Mesenchymal stem cell (in vitro differentiated cells and primary cell): ENCODE data around the gene GPBP1.
"Not testable (repeated sequence)": the region's sequence is repeated elsewhere in the genome, so short reads cannot be mapped to it uniquely, and the experiment has no call there.

Experiments
- DNase-seq: peaks from one replicate; pipeline ENCODE4 v3.0.0-alpha.2; 2013
- H2AFZ ChIP-seq: one replicate; pipeline ENCODE4 v1.6.1; 2013; ENCODE audit warnings: low read depth, mild to moderate bottlenecking, control low read depth, inconsistent platforms, low read length, moderate library complexity
- H2AK5ac ChIP-seq: 2 replicates; pipeline ENCODE4 v1.6.1; 2013; ENCODE audit warnings: low read length, moderate library complexity, mild to moderate bottlenecking, inconsistent platforms; ENCODE audit not compliant: severe bottlenecking
- H2BK120ac ChIP-seq: one replicate; pipeline ENCODE4 v1.6.1; 2013; ENCODE audit warnings: low read depth, mild to moderate bottlenecking, inconsistent platforms, low read length, moderate library complexity
- H2BK12ac ChIP-seq, 2 experiments: one replicate each; pipeline ENCODE4 v1.6.1; 2013; ENCODE audit warnings: inconsistent platforms in 2 of 2, low read length in 2 of 2, mild to moderate bottlenecking in 2 of 2, moderate library complexity in 2 of 2, control low read depth in 1 of 2
- H2BK15ac ChIP-seq: one replicate; pipeline ENCODE4 v1.6.1; 2013; ENCODE audit warnings: mild to moderate bottlenecking, low read depth, inconsistent platforms; ENCODE audit not compliant: poor library complexity, severe bottlenecking
- H2BK5ac ChIP-seq: 2 replicates; pipeline ENCODE4 v1.6.1; 2013; ENCODE audit warnings: low read depth, mild to moderate bottlenecking, low read length, control low read depth, inconsistent platforms; ENCODE audit not compliant: poor library complexity, severe bottlenecking
- H3K14ac ChIP-seq, 2 experiments: one replicate each; pipeline ENCODE4 v1.6.1; 2013; ENCODE audit warnings: inconsistent platforms in 2 of 2, low read length in 2 of 2, control low read depth in 1 of 2, mild to moderate bottlenecking in 1 of 2, moderate library complexity in 1 of 2
- H3K18ac ChIP-seq, 2 experiments: one replicate each; pipeline ENCODE4 v1.6.1; 2013; ENCODE audit warnings: inconsistent platforms in 2 of 2, low read length in 2 of 2, control low read depth in 1 of 2, low read depth in 1 of 2, mild to moderate bottlenecking in 1 of 2
- H3K23ac ChIP-seq, 2 experiments: one replicate each; pipeline ENCODE4 v1.6.1; 2013; ENCODE audit warnings: inconsistent platforms in 2 of 2, low read length in 2 of 2, mild to moderate bottlenecking in 2 of 2, moderate library complexity in 2 of 2, control low read depth in 1 of 2
- H3K27ac ChIP-seq: 2 replicates; pipeline ENCODE4 v1.5.1; 2013; ENCODE audit warnings: mild to moderate bottlenecking, moderate library complexity, low read length, control low read depth, inconsistent platforms; ENCODE audit not compliant: poor library complexity, severe bottlenecking
- H3K27me3 ChIP-seq, 2 experiments: 2 replicates each; pipeline versions ENCODE4 v1.6.1 to v1.7.0; 2013; ENCODE audit warnings: low read length in 2 of 2, mild to moderate bottlenecking in 2 of 2, moderate library complexity in 2 of 2, control low read depth in 1 of 2, inconsistent platforms in 1 of 2; ENCODE audit not compliant: control insufficient read depth in 1 of 2, insufficient read depth in 1 of 2
- H3K36me3 ChIP-seq, 2 experiments: 2 replicates each; pipeline versions ENCODE4 v1.6.1 to v1.7.0; 2013; ENCODE audit warnings: low read length in 2 of 2, control low read depth in 1 of 2, inconsistent platforms in 1 of 2, low read depth in 1 of 2, mild to moderate bottlenecking in 1 of 2; ENCODE audit not compliant: insufficient read depth in 2 of 2, control insufficient read depth in 1 of 2
- H3K4ac ChIP-seq, 2 experiments: one replicate each; pipeline ENCODE4 v1.6.1; 2013; ENCODE audit warnings: inconsistent platforms in 2 of 2, low read length in 2 of 2, mild to moderate bottlenecking in 2 of 2, moderate library complexity in 2 of 2, control low read depth in 1 of 2, low read depth in 1 of 2
- H3K4me1 ChIP-seq: 2 replicates; pipeline ENCODE4 v1.6.1; 2013; ENCODE audit warnings: low read depth, low read length, control low read depth; ENCODE audit not compliant: control insufficient read depth, insufficient read depth
- H3K4me2 ChIP-seq: 2 replicates; pipeline ENCODE4 v1.6.1; 2013; ENCODE audit warnings: low read length, mild to moderate bottlenecking, inconsistent platforms; ENCODE audit not compliant: poor library complexity, severe bottlenecking
- H3K4me3 ChIP-seq, 2 experiments: 2 replicates each; pipeline versions ENCODE4 v1.5.1 to v1.7.0; 2013; ENCODE audit warnings: low read length in 2 of 2, mild to moderate bottlenecking in 2 of 2, control low read depth in 1 of 2, low read depth in 1 of 2; ENCODE audit not compliant: insufficient read depth in 1 of 2
- H3K79me1 ChIP-seq: replicated peaks from 2 replicates; pipeline ENCODE4 v1.6.1; 2013; ENCODE audit warnings: mild to moderate bottlenecking, control low read depth, low read length, inconsistent platforms; ENCODE audit not compliant: poor library complexity, severe bottlenecking
- H3K9ac ChIP-seq: 2 replicates; pipeline ENCODE4 v1.7.0; 2013; ENCODE audit warnings: mild to moderate bottlenecking, low read length, moderate library complexity
- H3K9me3 ChIP-seq: 2 replicates; pipeline ENCODE4 v1.7.0; 2013; ENCODE audit warnings: mild to moderate bottlenecking, low read length; ENCODE audit not compliant: control insufficient read depth
- H4K8ac ChIP-seq: one replicate; pipeline ENCODE4 v1.6.1; 2013; ENCODE audit warnings: inconsistent platforms, mild to moderate bottlenecking, low read length, moderate library complexity
- H4K91ac ChIP-seq: one replicate; pipeline ENCODE4 v1.6.1; 2013; ENCODE audit warnings: mild to moderate bottlenecking, low read length, inconsistent platforms
- WGBS: methylation state at CpG from one replicate; pipeline ENCODE4 v1.1.7; 2013; ENCODE audit warnings: mixed read lengths; 5-methylcytosine and 5-hydroxymethylcytosine counted together

The GPBP1 gene

GRCh38 chr5:57176350-57176857, 2.5 kb downstream of the GPBP1 start:
- peaks cover 2% of the 10 kb centered on the region for H3K79me1 ChIP-seq

GRCh38 chr5:57177479-57178156, 3.8 kb downstream of the GPBP1 start:
- WGBS: 93% methylated on average over 9 of the region's 14 CpGs

More at GRCh38 chr5:57176350-57176857, 2.5 kb downstream of the GPBP1 start:
- H3K23ac ChIP-seq: no peak overlapping the region
- H3K9me3 ChIP-seq: no peaks in the 10 kb centered on the region
- H3K4ac ChIP-seq: no peak overlapping the region
- DNase-seq: peak; percentile 74
- no peaks in the 10 kb centered on the region for H3K27me3 ChIP-seq
- no peak overlapping the region for H2AFZ ChIP-seq
- H3K4me1 ChIP-seq: peaks cover 8% of the 10 kb centered on the region
- no peak overlapping the region for H3K27ac ChIP-seq
- no peak overlapping the region for H2BK12ac ChIP-seq
- H4K8ac ChIP-seq: no peak overlapping the region
- H3K4me2 ChIP-seq: peak overlapping the region; percentile 85
- no peak overlapping the region for H2BK5ac ChIP-seq
- no peak overlapping the region for H3K18ac ChIP-seq
- no peak overlapping the region for H2AK5ac ChIP-seq
- no peak overlapping the region for H4K91ac ChIP-seq
- 21% methylated on average over 6 of the region's 7 CpGs for WGBS
- H3K36me3 ChIP-seq: peaks cover 5 to 6% of the 10 kb centered on the region in 2 experiments
- peak overlapping the region; percentile 100 for H3K9ac ChIP-seq
- H3K4me3 ChIP-seq: peak overlapping the region in 1 of 2 experiments; percentile 95
- no peak overlapping the region for H3K14ac ChIP-seq
- H2BK15ac ChIP-seq: no peak overlapping the region
- no peak overlapping the region for H2BK120ac ChIP-seq

GRCh38 chr5:57178238-57178637, 4.4 kb downstream of the GPBP1 start:
- Histone ChIP-seq H3K9ac (peak overlapping the region; percentile 100), H3K4me3 (peak overlapping the region in 1 of 2 experiments; percentile 95), H3K4me2 (peak overlapping the region; percentile 52)
- not testable (repeated sequence) for H4K8ac ChIP-seq, H2AK5ac ChIP-seq, H3K18ac ChIP-seq, H3K4me1 ChIP-seq, H2BK120ac ChIP-seq, H3K23ac ChIP-seq, H2BK5ac ChIP-seq, H3K27me3 ChIP-seq, H3K9me3 ChIP-seq, H2BK15ac ChIP-seq, H3K27ac ChIP-seq, H2BK12ac ChIP-seq, DNase-seq, H3K79me1 ChIP-seq, H2AFZ ChIP-seq, H3K4ac ChIP-seq, H3K14ac ChIP-seq, H3K36me3 ChIP-seq, H4K91ac ChIP-seq
- 89% methylated on average over 11 of the region's 12 CpGs for WGBS

More at GRCh38 chr5:57177479-57178156, 3.8 kb downstream of the GPBP1 start:
- H3K27me3 ChIP-seq: no peaks in the 10 kb centered on the region
- no peak overlapping the region for H3K4ac ChIP-seq
- peaks cover 5% of the 10 kb centered on the region for H3K4me1 ChIP-seq
- peaks cover 5 to 6% of the 10 kb centered on the region in 2 experiments for H3K36me3 ChIP-seq
- H3K9me3 ChIP-seq: no peaks in the 10 kb centered on the region
- peak overlapping the region in 1 of 2 experiments; percentile 95 for H3K4me3 ChIP-seq
- H3K23ac ChIP-seq: no peak overlapping the region
- peak overlapping the region; percentile 100 for H3K9ac ChIP-seq
- no peak for DNase-seq
- no peak overlapping the region for H3K4me2 ChIP-seq
- H2BK5ac ChIP-seq: no peak overlapping the region
- H2AFZ ChIP-seq: no peak overlapping the region
- no peak overlapping the region for H2BK120ac ChIP-seq
- no peak overlapping the region for H3K18ac ChIP-seq
- H4K91ac ChIP-seq: no peak overlapping the region
- H2AK5ac ChIP-seq: no peak overlapping the region
- no peaks in the 10 kb centered on the region for H3K79me1 ChIP-seq
- H2BK12ac ChIP-seq: no peak overlapping the region
- H2BK15ac ChIP-seq: no peak overlapping the region
- no peak overlapping the region for H4K8ac ChIP-seq
- H3K14ac ChIP-seq: no peak overlapping the region
- H3K27ac ChIP-seq: no peak overlapping the region

DNA sequence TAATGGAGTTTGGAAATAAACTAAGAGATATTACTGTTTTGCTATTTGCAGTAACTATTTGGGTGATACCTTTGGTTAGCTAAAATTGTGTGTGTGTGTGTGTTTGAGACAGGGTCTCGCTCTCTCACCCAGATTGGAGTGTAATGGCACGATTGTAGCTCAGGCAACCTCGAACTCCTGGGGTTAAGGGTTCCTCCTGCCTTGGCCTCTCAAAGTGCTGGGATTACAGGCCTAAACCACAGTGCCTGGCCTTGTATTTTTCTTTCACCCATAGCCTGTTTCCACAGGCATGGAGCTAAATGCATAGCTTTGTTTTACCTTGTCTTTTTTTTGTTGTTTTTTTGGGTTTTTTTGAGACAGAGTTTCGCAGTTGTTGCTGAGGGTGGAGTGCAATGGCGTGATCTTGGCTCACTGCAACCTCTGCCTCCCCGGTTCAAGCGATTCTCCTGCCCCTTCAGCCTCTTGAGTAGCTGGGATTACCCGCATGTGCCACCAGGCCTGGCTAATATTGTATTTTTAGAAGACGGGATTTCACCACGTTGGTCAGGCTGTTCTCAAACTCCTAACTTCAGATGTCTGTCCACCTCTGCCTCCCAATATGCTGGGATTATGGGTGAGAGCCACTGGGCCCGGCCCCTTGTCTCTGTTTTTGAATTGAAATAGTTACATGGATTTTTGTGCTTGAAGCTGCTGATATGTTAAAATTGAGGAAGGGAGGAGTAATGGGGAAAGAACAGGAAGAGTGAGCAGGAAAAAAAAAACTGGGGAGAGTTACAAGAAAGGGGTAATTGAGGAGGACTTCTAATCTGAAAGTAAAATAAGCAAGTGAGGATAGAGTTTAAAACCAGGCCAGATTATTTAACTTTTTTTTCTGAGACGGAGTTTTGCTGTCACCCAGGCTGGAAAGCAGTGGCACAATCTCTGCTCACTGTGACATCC, 5.7 kb downstream of the GPBP1 start:
- no peak overlapping the region for H2BK5ac ChIP-seq
- peak overlapping the region; percentile 100 for H3K9ac ChIP-seq
- no peaks in the 10 kb centered on the region for H3K9me3 ChIP-seq
- H2BK120ac ChIP-seq: no peak overlapping the region
- H3K23ac ChIP-seq: no peak overlapping the region
- H3K4me2 ChIP-seq: no peak overlapping the region
- no peak overlapping the region for H4K8ac ChIP-seq
- no peak for DNase-seq
- no peak overlapping the region for H2AFZ ChIP-seq
- peaks cover 10 to 15% of the 10 kb centered on the region in 2 experiments for H3K36me3 ChIP-seq
- H3K27me3 ChIP-seq: no peaks in the 10 kb centered on the region
- H3K79me1 ChIP-seq: no peaks in the 10 kb centered on the region
- no peak overlapping the region for H4K91ac ChIP-seq
- no peak overlapping the region for H2AK5ac ChIP-seq
- H3K18ac ChIP-seq: no peak overlapping the region
- H3K14ac ChIP-seq: no peak overlapping the region
- peaks cover 5% of the 10 kb centered on the region for H3K4me1 ChIP-seq
- H2BK15ac ChIP-seq: no peak overlapping the region
- H3K27ac ChIP-seq: no peak overlapping the region
- no peak overlapping the region for H3K4ac ChIP-seq
- H3K4me3 ChIP-seq: peak overlapping the region in 1 of 2 experiments; percentile 95
- no peak overlapping the region for H2BK12ac ChIP-seq
- WGBS: 89% methylated on average over 12 of the region's 12 CpGs
